ENCODE results near the gene SPATA16.
"Not testable (repeated sequence)": the region's sequence is repeated elsewhere in the genome, so short reads cannot be mapped to it uniquely, and the experiment has no call there.

SPATA16 gene, protein sequence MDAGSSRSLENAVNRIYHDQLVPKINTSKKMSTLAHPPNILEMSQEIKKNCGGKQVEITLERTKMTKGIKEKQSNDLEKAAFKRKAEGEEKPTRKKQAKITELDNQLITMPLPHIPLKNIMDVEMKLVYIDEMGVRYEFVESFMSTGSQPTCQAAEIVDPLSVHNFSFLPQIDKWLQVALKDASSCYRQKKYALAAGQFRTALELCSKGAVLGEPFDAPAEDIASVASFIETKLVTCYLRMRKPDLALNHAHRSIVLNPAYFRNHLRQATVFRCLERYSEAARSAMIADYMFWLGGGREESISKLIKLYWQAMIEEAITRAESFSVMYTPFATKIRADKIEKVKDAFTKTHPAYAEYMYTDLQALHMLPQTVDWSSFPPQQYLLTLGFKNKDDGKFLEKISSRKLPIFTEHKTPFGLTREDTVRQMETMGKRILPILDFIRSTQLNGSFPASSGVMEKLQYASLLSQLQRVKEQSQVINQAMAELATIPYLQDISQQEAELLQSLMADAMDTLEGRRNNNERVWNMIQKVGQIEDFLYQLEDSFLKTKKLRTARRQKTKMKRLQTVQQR

DNA sequence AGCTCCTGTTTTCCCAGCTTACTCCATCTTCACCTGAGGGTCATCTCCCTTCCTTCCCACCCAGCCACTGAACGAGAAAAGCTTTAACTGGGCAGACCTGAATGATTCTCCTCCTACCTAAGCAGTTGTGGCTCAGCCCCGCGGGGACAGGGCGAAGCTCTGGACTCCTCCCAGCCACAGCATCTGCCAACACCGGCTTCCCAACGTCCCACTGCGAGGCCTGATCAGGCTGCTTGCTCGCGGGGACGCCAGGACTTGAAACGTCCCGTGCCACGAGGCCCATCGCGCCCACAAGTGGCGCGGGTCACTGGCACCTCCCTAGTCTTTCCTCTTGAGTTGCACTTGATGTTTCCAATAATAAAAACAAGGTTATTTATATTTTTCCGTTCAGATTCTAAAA lies at the start of gene SPATA16:
Gene SPATA16 (minus strand): TSS at position 250 of the 400 bp plus-strand sequence. CDS start 23,504 bp downstream, outside the sequence.
- no peak for DNase-seq

DNA sequence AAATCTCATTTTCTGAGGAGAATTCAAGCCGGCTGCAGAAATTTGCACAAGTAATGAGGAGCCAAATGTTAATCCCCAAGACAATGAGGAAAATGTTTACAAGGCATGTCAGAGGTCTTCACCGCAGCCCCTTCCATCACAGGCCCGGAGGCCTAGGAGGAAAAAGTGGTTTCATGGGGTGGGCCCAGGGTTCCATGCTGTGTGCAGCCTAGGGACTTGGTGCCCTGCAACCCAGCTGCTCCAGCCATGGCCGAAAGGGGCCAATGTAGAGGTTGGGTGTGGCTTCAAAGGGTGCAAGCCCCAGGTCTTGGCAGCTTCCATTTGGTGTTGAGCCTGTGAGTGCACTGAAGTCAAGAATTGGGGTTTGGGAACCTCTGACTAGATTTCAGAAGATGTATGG lies 42.0 kb upstream of the SPATA16 start:
- DNase-seq, result not testable (repeated sequence)

DNA sequence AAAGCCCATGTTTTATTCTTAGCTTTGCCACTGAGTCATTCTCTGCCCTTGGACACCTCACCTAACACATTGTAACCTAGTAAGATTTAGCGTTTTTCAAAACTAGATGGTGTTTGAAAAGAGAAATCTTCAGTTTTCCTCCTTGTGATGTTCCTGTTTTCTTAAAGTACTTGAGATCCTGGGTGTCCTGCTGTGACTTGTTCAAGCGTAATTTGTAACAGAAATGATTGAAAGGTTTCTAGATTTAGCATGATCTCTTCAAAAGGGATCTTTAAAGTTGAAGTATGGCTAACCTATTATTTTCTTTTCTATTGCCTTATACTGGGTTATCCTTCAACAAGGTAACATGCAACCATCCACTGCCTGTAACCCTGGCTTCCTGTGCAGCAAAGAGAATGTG lies 32.6 kb upstream of the SPATA16 start:
- DNase-seq, result no peak

DNA sequence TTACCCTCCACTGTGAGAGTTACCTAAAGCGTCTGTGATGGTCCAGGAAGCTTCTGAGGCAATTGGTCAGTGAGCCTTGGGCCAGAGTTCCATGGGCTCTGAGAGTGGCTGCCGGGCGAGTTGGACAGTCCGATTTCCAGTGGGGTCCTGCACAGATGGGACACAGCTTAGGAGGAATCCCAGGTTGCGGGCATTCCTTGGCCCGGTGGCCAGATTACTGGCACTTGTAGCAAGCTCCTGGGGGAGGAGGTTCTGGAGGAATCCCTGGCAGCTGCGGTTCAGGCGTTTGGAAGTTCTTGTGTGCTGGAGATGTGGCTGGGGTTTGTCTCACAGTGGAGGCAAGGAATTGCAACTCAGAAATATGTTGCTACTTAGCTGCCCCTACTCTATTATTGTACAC lies 18.1 kb upstream of the SPATA16 start:
- not testable (repeated sequence) for DNase-seq

DNA sequence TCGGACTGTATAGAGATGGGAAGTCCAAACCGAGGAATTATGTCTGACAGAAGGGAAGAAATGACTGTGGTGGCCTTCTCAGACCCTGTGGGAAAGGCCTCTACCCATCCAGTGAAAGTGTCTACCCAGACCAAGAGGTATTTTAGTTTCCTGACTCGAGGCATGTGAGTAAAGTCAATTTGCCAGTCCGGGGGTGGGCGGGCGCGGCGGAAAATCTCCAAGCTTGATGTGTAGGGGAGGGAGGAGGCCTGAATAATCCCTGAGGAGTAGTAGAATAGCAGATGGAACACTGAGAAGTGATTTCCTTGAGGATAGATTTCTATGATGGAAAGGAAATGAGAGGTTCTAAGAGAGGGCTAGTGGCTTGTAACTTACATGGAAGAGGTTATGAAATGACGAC lies 15.5 kb upstream of the SPATA16 start:
- not testable (repeated sequence) for DNase-seq

DNA sequence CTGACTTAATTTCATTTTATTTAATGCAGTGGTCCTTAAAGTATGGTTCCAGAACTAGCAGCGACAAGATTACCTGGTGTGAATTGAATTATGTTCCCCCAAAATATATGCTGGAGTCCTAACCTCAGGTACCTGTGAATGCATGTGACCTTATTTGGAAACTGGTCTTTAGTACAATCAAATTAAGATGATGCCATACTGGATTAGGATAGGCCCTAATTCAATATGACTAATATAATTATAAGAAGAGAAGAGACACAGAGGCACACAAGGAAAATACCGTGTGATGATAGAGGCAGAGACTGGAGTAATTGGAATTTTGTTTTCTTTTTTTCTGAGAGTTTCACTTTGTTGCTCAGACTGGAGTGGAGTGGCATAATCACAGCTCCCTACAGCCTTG lies 12.6 kb upstream of the SPATA16 start:
- no peak for DNase-seq

DNA sequence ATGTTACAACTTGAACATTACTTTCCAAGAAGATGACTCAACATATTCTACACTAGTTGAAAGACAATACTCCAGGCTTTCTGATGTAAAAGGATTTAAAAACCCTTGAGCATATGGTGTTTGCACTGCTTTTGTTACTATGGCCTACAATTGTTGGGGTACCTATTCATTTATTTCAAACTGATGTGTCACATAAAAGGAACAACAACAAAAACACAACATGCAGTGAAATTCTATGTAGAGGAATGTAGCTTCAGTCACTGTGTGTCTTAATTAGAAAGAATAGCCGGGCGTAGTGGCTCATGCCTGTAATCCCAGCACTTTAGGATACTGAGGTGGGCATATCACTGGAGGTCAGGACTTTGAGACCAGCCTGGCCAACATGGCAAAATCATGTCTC lies 1.6 kb downstream of the SPATA16 start:
- no peak for DNase-seq

DNA sequence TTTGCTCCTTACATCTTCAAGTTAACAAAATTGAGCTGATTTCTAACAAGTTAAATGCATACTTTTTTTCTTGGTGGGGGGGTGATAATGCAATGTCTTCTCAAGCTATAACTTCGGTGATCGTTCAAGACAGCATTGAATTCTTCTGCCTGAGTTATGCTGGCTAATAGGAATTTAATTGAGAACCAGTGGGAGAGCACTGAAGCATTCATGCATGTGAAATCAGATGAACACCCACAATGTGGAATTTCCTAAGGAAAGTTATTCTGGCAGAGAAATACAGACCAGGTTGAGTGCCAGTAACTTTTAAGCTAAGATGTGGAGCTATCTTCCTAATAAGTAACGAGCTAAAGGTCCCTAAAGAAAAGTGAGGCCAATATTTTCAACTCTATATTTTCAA lies 3.0 kb downstream of the SPATA16 start:
- DNase-seq, result no peak

DNA sequence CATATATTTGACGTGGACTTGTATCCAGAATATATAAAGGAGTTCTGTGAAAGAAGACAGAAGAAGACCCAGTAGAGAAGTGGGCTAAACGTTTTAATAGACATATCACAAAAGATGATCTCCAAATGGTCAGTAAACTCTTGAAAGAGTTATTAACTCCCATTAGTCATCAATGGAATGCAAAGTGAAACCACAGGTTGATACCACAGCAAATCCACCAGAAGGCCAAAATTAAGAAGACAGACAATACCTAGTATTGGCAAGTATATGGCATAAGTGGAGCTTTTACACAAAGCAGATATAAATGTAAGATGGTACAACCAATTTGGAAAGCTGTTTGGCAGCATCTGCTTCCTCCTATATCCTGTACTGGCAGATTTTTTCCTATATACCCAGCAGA lies 6.0 kb downstream of the SPATA16 start:
- no peak for DNase-seq

DNA sequence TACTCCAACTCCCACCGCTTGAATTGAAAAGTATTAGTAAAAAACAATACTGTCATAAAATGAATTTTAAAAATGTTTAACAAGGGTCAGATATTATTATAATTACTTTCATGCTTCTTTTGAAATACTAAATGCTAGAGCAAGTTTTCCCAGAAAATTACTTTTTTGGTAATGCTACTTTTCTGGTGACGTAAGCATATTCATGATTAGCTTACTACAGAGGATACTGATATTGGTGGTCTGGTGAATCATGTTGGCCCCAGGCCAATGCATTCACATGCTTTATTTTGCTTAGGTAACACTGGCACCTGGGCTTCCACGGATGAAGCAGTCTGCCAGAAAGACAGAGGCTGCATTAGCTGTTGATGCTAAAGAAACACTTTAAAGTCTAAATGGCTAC lies 12.4 kb downstream of the SPATA16 start:
- DNase-seq, result no peak

DNA sequence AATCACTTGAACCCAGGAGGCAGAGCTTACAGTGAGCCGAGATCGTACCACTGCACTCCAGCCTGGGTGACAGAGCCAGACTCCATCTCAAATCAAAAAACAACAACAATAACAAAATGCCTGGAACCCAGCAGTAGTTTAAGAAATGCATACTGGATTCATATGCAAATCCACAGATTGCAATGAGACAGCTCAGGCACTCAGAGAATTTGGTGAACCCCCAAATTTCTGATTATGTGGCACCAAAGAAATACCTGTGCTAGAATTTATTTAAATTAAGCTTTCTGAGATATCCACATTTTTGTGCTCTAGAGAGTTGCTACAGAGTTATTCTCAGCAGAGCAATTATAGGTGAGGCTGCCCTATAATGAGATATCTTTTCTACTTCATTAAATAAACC lies 29.7 kb downstream of the SPATA16 start:
- DNase-seq, result no peak

DNA sequence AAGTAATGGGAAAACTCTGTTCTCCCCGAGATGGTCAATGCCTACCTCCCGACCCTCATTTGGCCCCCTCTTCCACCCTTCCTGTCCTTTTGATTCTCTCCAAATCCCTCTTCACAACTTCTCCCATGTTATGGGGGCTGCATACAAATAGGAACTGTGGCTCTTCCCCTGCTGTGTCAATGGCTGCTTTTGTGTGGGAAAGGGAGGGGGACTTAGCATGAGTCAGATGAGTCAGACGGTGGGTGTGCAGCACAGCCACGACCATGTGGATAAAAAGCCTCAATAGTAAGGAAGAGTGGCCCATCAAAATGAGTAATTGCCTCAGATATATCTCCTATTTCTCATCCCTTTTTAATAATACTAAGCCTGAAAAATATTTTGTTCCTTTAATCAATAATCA lies 31.9 kb downstream of the SPATA16 start:
- DNase-seq, result no peak

DNA sequence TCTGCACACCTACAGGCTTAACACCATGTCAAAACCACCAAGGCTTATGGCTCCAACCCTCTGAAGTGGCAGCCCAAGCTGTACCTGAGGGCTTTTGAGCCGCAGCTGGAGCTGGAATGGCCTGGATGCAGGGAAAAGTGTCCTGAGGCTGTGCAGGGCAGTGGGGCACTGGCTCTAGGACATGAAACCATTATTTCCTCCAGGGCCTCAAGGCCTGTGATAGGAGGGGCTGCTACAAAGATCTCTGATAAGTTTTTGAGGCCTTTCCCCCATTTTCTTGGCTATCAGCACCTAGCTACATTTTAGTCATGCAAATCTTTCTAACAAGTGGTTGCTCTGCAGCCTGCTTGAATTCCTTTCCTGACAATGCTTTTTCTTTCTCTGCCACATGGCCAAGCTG lies 37.6 kb downstream of the SPATA16 start:
- DNase-seq, result no peak

DNA sequence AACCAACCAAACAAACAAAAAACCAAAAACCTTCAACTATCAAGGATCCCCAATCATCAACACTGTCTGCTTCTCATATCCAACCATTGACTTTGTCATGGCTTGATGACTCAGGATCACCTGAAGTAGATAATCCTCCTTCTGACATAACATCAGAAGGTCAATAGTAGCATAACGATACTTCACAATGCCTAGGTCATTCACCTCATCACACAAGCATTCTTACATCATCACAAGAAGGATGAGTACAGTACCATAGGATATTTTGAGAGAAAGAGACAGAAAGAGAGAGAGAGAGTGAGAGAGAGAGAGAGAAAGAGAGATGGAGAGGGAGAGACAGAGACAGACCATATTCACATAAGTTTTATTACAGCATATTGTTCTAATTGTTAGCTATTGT lies 42.1 kb downstream of the SPATA16 start:
- no peak for DNase-seq

DNA sequence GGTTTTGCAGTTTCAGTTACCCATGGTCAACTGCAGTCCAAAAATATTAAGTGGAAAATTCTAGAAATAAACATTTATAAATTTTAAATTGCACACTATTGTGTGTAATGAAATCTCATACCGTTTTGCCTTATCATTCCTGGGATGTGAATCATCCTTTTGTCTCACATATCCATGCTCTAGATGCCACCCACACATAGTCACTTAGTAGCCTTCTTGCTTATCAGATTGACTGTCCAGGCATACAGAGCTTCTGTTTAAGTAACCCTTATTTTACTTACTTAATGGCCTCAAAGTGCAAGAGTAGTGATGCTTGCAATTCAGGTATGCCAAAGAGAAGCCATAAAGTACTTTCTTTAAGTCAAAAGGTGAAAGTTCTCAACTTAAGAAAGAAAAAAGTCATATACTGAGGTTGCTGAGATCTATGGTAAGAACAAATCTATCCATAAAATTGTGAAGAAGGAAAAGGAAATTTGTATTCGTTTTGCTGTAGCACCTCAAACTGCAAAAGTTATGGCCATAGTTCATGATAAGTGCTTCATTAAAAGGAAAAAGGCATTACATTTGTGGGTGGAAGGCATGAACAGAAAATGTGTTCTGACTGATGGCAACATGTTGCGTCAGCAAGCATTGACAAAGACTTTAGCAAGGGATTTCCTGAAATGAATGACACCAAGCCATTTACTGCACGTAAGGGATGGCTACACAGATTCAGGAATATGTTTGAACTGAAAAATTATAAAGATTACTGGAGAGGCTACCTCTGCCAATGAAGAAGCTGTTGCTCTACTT lies 43.8 kb downstream of the SPATA16 start:
- no peak for DNase-seq

DNA sequence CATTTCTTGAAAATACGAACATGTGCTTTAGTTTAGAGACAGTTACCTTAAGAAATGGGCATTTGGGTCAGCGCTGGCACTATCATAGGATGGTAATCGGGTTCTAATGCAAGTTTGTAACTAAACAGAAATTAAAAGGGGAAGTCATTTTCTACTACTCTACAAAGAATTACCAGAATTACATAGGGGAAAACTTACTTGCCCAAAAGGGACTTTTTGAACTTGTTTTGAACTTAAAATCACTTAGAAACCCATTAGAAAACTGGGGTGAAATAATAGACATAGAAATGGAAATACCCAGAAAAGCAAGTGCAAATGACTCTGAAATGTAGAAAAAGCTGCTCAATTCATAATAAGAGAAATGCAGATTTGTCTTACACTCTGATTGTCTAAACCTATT lies 44.9 kb downstream of the SPATA16 start:
- no peak for DNase-seq

DNA sequence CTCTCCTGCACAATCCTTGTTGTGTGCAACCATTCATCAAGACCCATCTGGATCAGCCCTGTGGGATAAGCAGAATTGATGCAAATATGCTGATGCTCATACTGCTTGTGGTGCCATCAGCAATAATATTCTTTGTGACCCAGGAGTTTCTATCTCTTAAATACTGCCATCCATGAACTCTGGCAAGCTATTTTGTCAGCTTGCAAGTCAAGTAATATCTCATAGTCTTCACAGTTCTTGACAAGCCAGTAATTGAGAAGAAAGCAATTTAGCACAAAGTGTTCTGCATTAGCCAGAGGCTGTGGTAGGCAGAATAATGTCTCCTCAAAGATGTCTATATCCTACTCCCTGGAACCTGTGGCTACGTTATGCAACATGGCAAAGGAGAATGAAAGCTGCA lies 49.0 kb downstream of the SPATA16 start:
- DNase-seq, result no peak

DNA sequence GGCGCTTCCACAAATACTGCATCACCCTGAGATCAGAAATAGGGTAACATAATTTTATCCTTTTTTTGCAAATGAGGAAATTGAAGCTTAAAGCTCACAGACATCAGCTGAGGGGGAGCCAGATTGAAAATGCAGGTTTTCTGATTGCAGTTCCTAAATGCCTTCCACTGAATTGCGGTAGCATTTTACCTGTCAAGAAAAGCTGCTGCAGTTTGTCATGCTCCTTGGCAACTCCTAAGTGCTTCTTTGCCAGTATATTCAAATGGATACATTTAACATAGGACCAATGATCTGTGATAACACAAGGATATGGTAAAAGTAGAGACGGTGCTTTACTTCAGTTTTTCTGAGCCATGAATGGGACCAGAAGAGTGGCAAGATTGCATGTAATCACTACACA lies 50.5 kb downstream of the SPATA16 start:
- no peak for DNase-seq

DNA sequence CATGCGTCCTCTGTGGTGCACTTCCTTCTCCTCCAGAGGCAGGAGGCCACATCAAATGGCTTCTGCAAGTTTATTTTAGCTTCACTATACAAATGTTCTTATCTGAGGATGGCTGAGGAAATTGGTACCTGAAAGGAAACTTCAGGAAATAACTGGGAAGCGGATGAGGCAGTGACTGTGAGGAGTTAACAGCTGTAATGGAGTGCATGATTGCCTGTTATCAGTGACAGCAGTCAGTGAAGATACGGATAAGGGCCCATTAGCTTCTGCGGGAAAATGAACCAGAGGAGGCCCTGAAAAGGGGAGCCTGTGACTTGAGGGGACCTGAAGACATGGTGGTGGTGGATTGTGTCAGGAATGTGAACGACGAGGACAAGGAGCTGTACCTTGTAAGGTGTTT lies 51.8 kb downstream of the SPATA16 start:
- no peak for DNase-seq

DNA sequence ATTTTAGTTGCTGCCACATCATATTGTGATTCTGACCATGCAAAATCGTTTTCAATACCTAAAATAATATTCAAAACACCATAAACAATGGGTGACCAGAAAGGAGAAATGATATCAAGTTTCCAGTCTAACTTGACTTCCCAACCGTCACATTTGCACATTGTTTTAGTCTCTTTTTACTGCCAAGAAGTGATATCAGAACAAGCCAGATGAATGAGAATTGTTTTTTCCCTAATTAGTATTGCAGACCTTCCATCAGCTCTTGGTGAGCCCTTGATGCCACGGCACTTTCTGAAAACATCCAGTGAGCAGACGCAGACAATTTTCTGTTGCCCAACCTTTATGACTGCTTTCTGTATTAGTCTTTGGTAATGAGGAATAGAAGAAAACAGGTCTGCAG lies 62.5 kb downstream of the SPATA16 start:
- no peak for DNase-seq

DNA sequence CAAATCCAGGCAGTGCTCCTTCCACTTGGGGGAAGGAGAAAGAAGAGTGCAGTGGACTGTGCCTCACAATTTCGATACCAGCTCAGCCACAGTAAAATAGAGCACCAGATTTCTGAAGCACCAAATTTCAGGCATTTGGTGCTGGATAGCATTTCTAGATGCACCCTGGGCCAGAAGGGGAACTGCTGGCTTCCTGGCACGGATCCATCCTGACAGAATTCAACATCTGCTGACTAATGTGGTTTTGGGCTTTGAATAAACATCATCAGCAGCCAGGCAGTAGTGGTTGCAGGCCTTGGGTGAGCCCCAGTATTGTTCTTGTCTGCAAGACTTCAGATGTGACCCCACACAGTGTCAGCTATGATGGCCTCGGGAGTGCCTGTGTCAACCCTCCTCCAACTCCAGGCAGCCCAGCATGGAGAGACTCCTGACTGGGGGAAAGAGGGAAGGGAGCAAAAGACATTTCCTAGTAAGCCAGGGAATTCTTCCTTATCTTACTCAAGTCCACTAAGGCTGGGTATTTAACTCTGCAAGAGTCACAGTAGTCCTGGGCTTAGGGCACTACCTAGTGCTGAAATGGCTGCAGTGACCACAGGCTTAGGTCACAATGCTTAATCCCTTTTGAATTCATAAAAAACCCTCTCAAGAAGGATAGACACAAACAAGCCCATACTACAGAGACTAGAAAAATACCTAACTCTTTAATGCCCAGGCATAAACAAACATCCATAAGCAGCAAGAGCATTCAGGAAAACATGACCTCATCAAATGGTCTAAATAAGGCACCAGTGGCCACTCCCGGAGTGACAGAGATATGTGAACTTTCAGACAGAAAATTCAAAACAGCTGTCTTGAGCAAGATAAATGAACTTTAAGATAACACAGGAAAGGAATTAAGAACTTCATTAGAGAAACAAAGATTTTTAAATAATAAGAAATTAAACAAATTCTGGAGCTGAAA lies 74.7 kb downstream of the SPATA16 start:
- DNase-seq, result no peak

DNA sequence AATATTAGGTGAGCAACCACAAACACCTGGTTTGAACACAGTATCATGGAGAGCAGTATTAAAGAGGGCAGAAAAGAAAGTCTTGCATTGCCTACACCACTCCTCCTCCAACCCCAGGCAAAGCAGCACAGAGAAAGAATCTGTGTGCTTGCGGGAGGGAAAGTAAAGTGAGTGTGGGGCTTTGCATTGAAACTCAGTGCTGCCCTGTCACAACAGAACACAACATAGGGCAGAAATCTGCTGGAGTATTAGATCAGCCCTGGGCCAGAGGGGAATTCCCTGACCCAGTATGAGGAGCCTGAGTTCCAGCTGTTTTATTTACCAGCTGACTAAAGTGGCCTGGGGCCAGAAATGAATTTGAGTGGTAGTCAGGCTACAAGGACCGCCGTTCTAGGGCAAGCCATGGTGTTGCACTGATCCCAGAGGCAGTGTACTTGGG lies 75.5 kb downstream of the SPATA16 start:
- no peak for DNase-seq

DNA sequence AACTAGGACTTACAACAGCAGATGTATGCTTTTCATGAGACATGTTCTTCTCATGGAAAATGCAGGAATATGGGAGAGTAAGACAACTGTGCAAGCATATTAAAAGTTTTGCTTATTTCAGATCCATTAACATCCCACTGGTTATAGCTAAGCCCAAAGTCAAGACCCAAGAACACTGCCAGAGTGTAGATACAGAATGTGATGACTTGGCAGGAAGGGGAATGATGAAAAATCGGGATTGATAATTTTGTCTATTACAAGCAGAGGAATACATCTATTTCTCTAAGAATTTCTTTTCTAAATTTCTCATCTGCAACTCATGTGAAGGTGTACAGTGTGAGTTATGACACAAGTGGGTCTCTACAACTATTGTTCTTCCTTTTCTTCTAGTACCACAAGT lies 76.4 kb downstream of the SPATA16 start:
- DNase-seq, result no peak
